H1 (cell line): ENCODE measurements around the gene PITPNB. TPM values are rescaled to one million over a fixed set of nuclear protein-coding genes. Genes with fewer than 3 reads are reported as not detected.

Experiments used
- CTCF ChIA-PET: fragments of 300-600 bp; sonication (Branson Sonifier 250); formaldehyde crosslinking; loops from one replicate; lab custom pipeline; 2021; ENCODE audit not compliant: partially characterized antibody; lab: Charles Lee
- POLR2A ChIA-PET: fragments of 300-600 bp; sonication (Branson Sonifier 250); formaldehyde crosslinking; loops from one replicate; lab custom pipeline; 2021; ENCODE audit warnings: inconsistent platforms; ENCODE audit not compliant: partially characterized antibody; lab: Charles Lee
- DNase-seq, 2 experiments: peaks; one replicate each; pipeline versions ENCODE4 v3.0.0 to v3.0.0-alpha.2; 2010 to 2022; ENCODE audit warnings: low spot score in 2 of 2, low read depth in 1 of 2, mixed read lengths in 1 of 2
- FAIRE-seq: peaks from 2 replicates; lab custom pipeline; 2011; peaks lifted over from hg19 to GRCh38; lab: Jason Lieb, UNC
- H2AFZ ChIP-seq: 2 replicates; pipeline ENCODE4 v1.8.1; 2012; ENCODE audit warnings: low read length, inconsistent platforms
- H2AK5ac ChIP-seq: 2 replicates; pipeline ENCODE4 v1.6.1; 2013; ENCODE audit warnings: low read depth, low read length
- H2BK120ac ChIP-seq: replicated peaks from 2 replicates; pipeline ENCODE3; 2013; ENCODE audit warnings: low read depth, low read length, inconsistent platforms
- H2BK12ac ChIP-seq: 2 replicates; pipeline ENCODE4 v1.6.1; 2013; ENCODE audit warnings: low read depth, low read length
- H2BK15ac ChIP-seq: 2 replicates; pipeline ENCODE4 v1.6.1; 2013; ENCODE audit warnings: low read length
- H2BK20ac ChIP-seq: 2 replicates; pipeline ENCODE4 v1.6.1; 2013; ENCODE audit warnings: low read length
- H2BK5ac ChIP-seq: 2 replicates; pipeline ENCODE4 v1.6.1; 2013; ENCODE audit warnings: low read depth, low read length
- H3K14ac ChIP-seq: 2 replicates; pipeline ENCODE4 v1.6.1; 2013; ENCODE audit warnings: inconsistent platforms; ENCODE audit not compliant: insufficient read length
- H3K18ac ChIP-seq: 2 replicates; pipeline ENCODE4 v1.6.1; 2013; ENCODE audit warnings: low read length; ENCODE audit errors: extremely low read depth
- H3K23ac ChIP-seq: 2 replicates; pipeline ENCODE4 v1.6.1; 2013; ENCODE audit warnings: inconsistent platforms; ENCODE audit not compliant: insufficient read length
- H3K23me2 ChIP-seq: 2 replicates; pipeline ENCODE4 v1.6.1; 2013; ENCODE audit warnings: low read depth, low read length
- H3K27ac ChIP-seq: 2 replicates; pipeline ENCODE4 v1.6.1; 2011; ENCODE audit warnings: low read depth, low read length, inconsistent platforms
- H3K27me3 ChIP-seq, 4 experiments: replicated peaks in 1 of 4; 1 replicate in 1 of 4; 2 replicates in 3 of 4; pipeline versions ENCODE4 v1.6.1 to v1.8.1; 2011 to 2013; ENCODE audit warnings: low read length in 3 of 4, mild to moderate bottlenecking in 3 of 4, inconsistent platforms in 2 of 4, mixed read lengths in 2 of 4, moderate library complexity in 1 of 4; ENCODE audit not compliant: control insufficient read depth in 3 of 4, insufficient read depth in 3 of 4; ENCODE audit errors: extremely low read depth in 1 of 4
- H3K36me3 ChIP-seq, 4 experiments: 2 replicates each; pipeline versions ENCODE4 v1.6.1 to v1.8.1; 2011 to 2013; ENCODE audit warnings: mild to moderate bottlenecking in 4 of 4, low read length in 3 of 4, moderate library complexity in 2 of 4, control low read depth in 1 of 4, inconsistent platforms in 1 of 4; ENCODE audit not compliant: insufficient read depth in 4 of 4, control insufficient read depth in 2 of 4
- H3K4ac ChIP-seq: replicated peaks from 2 replicates; pipeline ENCODE3; 2013; ENCODE audit warnings: low read length, low read depth, mixed read lengths, inconsistent platforms; ENCODE audit not compliant: insufficient read length
- H3K4me1 ChIP-seq, 4 experiments: replicated peaks in 1 of 4; 1 replicate in 1 of 4; 2 replicates in 3 of 4; pipeline versions ENCODE4 v1.6.1 to v1.8.1; 2011 to 2013; ENCODE audit warnings: low read length in 3 of 4, inconsistent platforms in 2 of 4, mixed read lengths in 1 of 4; ENCODE audit not compliant: insufficient read depth in 4 of 4, control insufficient read depth in 3 of 4
- H3K4me2 ChIP-seq, 2 experiments: 2 replicates each; pipeline versions ENCODE4 v1.6.1 to v1.8.1; 2011 to 2013; ENCODE audit warnings: low read depth in 2 of 2, low read length in 2 of 2, control low read depth in 1 of 2, inconsistent platforms in 1 of 2, mild to moderate bottlenecking in 1 of 2; ENCODE audit not compliant: insufficient read depth in 1 of 2
- H3K4me3 ChIP-seq, 4 experiments: fragments of 200-600, 300-600 bp in 1 of 4; sonication (generic), shearing (Covaris generic), sonication (Bioruptor Twin) in 1 of 4; 2 replicates each; pipeline versions ENCODE4 v1.5.1 to v1.8.1; 2011 to 2016; ENCODE audit warnings: low read length in 4 of 4, low read depth in 3 of 4, control low read depth in 2 of 4, inconsistent platforms in 2 of 4, mild to moderate bottlenecking in 2 of 4, mixed read lengths in 1 of 4, moderate library complexity in 1 of 4; ENCODE audit not compliant: insufficient read depth in 2 of 4; ENCODE audit errors: extremely low read depth in 1 of 4
- H3K56ac ChIP-seq: replicated peaks from 2 replicates; pipeline ENCODE3; 2013; ENCODE audit warnings: low read depth, mild to moderate bottlenecking, mixed read lengths, low read length, inconsistent platforms; ENCODE audit not compliant: insufficient read length
- H3K79me1 ChIP-seq: 2 replicates; pipeline ENCODE4 v1.6.1; 2013; ENCODE audit warnings: low read depth, low read length, control low read depth
- H3K79me2 ChIP-seq, 2 experiments: 2 replicates each; pipeline versions ENCODE4 v1.6.1 to v1.8.1; 2012 to 2013; ENCODE audit warnings: low read length in 2 of 2, mild to moderate bottlenecking in 2 of 2, inconsistent platforms in 1 of 2; ENCODE audit not compliant: insufficient read depth in 2 of 2, control insufficient read depth in 1 of 2
- H3K9ac ChIP-seq, 4 experiments: replicated peaks in 1 of 4; 1 replicate in 1 of 4; 2 replicates in 3 of 4; pipeline versions ENCODE4 v1.6.1 to v1.8.1; 2011 to 2013; ENCODE audit warnings: low read depth in 3 of 4, low read length in 3 of 4, control low read depth in 2 of 4, mild to moderate bottlenecking in 2 of 4, moderate library complexity in 2 of 4, inconsistent platforms in 1 of 4; ENCODE audit errors: extremely low read depth in 1 of 4
- H3K9me3 ChIP-seq, 2 experiments: 2 replicates each; pipeline versions ENCODE4 v1.6.1 to v1.8.1; 2012 to 2013; ENCODE audit warnings: mild to moderate bottlenecking in 2 of 2, moderate library complexity in 2 of 2, control low read depth in 1 of 2, inconsistent platforms in 1 of 2, low read depth in 1 of 2, low read length in 1 of 2, mixed read lengths in 1 of 2; ENCODE audit not compliant: insufficient read depth in 2 of 2
- H4K20me1 ChIP-seq, 2 experiments: replicated peaks in 1 of 2; 2 replicates each; pipeline versions ENCODE3 to v1.8.1; 2011 to 2013; ENCODE audit warnings: inconsistent platforms in 2 of 2, low read length in 2 of 2, mild to moderate bottlenecking in 1 of 2; ENCODE audit not compliant: insufficient read depth in 2 of 2, control insufficient read depth in 1 of 2
- H4K5ac ChIP-seq: 2 replicates; pipeline ENCODE4 v1.6.1; 2013; ENCODE audit warnings: low read length, low read depth, mixed read lengths, inconsistent platforms; ENCODE audit not compliant: insufficient read length
- H4K8ac ChIP-seq: 2 replicates; pipeline ENCODE4 v1.8.0; 2013; ENCODE audit warnings: mild to moderate bottlenecking, moderate library complexity, low read length, inconsistent platforms; ENCODE audit not compliant: insufficient read depth; ENCODE audit errors: extremely low read depth
- H4K91ac ChIP-seq: replicated peaks from 2 replicates; pipeline ENCODE3; 2013; ENCODE audit warnings: low read length, mixed read lengths, inconsistent platforms; ENCODE audit not compliant: insufficient read length
- CREB1 ChIP-seq: IDR thresholded peaks from 2 replicates; pipeline ENCODE4 v1.6.1; 2012; ENCODE audit warnings: inconsistent platforms
- E2F6 ChIP-seq: IDR thresholded peaks from 2 replicates; pipeline ENCODE4 v1.6.1; 2012; ENCODE audit warnings: inconsistent platforms
- FOSL1 ChIP-seq: IDR thresholded peaks from 2 replicates; pipeline ENCODE4 v1.6.1; 2011; ENCODE audit warnings: mild to moderate bottlenecking, low read depth, low read length, moderate library complexity; ENCODE audit not compliant: insufficient read depth
- HDAC6 ChIP-seq: IDR thresholded peaks from one replicate; pipeline ENCODE4 v1.7.1; 2012; ENCODE audit warnings: low read depth, mild to moderate bottlenecking, inconsistent platforms, low read length, moderate library complexity
- JUND ChIP-seq: IDR thresholded peaks from 2 replicates; pipeline ENCODE4 v1.6.1; 2011; ENCODE audit warnings: mild to moderate bottlenecking, improper control_type of control experiment, low read length
- KDM5A ChIP-seq: fragments of 200-600 bp; IDR thresholded peaks from 2 replicates; pipeline ENCODE4 v1.7.1; 2012; ENCODE audit warnings: mild to moderate bottlenecking, low read length, inconsistent platforms, mixed read lengths
- MAX ChIP-seq: IDR thresholded peaks from 2 replicates; pipeline ENCODE4 v1.6.1; 2012; ENCODE audit warnings: inconsistent platforms
- POU5F1 ChIP-seq: IDR thresholded peaks from 2 replicates; pipeline ENCODE4 v1.6.1; 2011; ENCODE audit warnings: low read depth, mild to moderate bottlenecking, low read length, moderate library complexity
- RAD21 ChIP-seq, 2 experiments: IDR thresholded peaks in 1 of 2; conservative IDR thresholded peaks in 1 of 2; 2 replicates each; pipeline ENCODE4 v1.6.1; 2011; ENCODE audit warnings: low read depth in 2 of 2, low read length in 2 of 2, improper control_type of control experiment in 1 of 2, inconsistent platforms in 1 of 2, mild to moderate bottlenecking in 1 of 2, moderate library complexity in 1 of 2
- TAF1 ChIP-seq: IDR thresholded peaks from 2 replicates; pipeline ENCODE4 v1.6.1; 2011; ENCODE audit warnings: mild to moderate bottlenecking, low read depth, low read length
- TAF7 ChIP-seq: optimal IDR thresholded peaks from 2 replicates; pipeline ENCODE3; 2011; ENCODE audit warnings: low read depth, mild to moderate bottlenecking, inconsistent platforms, low read length, moderate library complexity, borderline replicate concordance
- TEAD4 ChIP-seq: IDR thresholded peaks from 2 replicates; pipeline ENCODE4 v1.6.1; 2012; ENCODE audit warnings: low read depth, low read length, inconsistent platforms, mixed read lengths
- YY1 ChIP-seq: IDR thresholded peaks from 2 replicates; pipeline ENCODE4 v1.6.1; 2011; ENCODE audit warnings: low read depth, mild to moderate bottlenecking, low read length
- ZNF274 ChIP-seq: IDR thresholded peaks from 2 replicates; pipeline ENCODE4 v1.7.0; 2012; ENCODE audit warnings: low read length, borderline replicate concordance; ENCODE audit errors: extremely low read depth
- WGBS, 2 experiments: shearing (Covaris generic) in 1 of 2; methylation state at CpG; one replicate each; pipeline versions ENCODE4 v1.1.6 to v1.1.7; 2013 to 2015; ENCODE audit warnings: low lambda C conversion rate in 2 of 2, mixed read lengths in 2 of 2, inconsistent platforms in 1 of 2, low coverage in 1 of 2, missing lambda C conversion rate in 1 of 2; ENCODE audit not compliant: insufficient replicate concordance in 2 of 2, insufficient coverage in 1 of 2, insufficient read length in 1 of 2; ENCODE audit errors: extremely low coverage in 1 of 2, missing lambda C conversion rate in 1 of 2; 5-methylcytosine and 5-hydroxymethylcytosine counted together
- polyA plus RNA-seq, 7 experiments: library from polyadenylated mRNA; depleted of rRNA in 3 of 7; stranded (reverse) in 5 of 7; unstranded in 2 of 7; fragments of >200 nt in 5 of 7; fragments of 200-250 nt in 2 of 7; gene quantifications; 1 replicate in 5 of 7; 2 replicates in 1 of 7; 4 replicates in 1 of 7; pipeline versions ENCODE4 v1.2.1 to v1.2.3, GENCODE V29; 2011 to 2013; ENCODE audit warnings: missing spikeins in 2 of 7, mixed read lengths in 2 of 7
- total RNA-seq: library from RNA; stranded (reverse); fragmentation: NEBNext Ultra II Directional; extraction: Animal tissue kit (Norgen Biotek cat#: 25700); gene quantifications from 2 replicates; pipeline ENCODE4 v1.2.1, GENCODE V29; 2021

The PITPNB gene
- total and polyA plus RNA-seq, 2 of the 8 experiments (the other 6 are each of a cell fraction or from before 2014, with no cell fraction given): 24.6 to 89.3 TPM

GRCh38 chr22:27876684-27877083 is 42.4 kb downstream of the PITPNB start:
- Histone ChIP-seq H4K5ac (no peak overlapping the region), H3K4me1 (peaks cover 0 to 8% (median 0%) of the 10 kb centered on the region in 4 experiments; a peak in 3 of 7 replicates), H2BK5ac (no peak overlapping the region), H3K79me1 (peaks cover 5% of the 10 kb centered on the region), H3K14ac (no peak overlapping the region), H3K79me2 (peaks cover 0 to 18% of the 10 kb centered on the region in 2 experiments; a peak in 2 of 4 replicates), H3K27ac (no peak overlapping the region), H3K18ac (no peak overlapping the region), H3K36me3 (peaks cover 4 to 16% (median 7%) of the 10 kb centered on the region in 4 experiments; a peak in 7 of 8 replicates), H3K9ac (no peak overlapping the region), H3K23ac (no peak overlapping the region), H2BK20ac (no peak overlapping the region), H3K4me2 (no peak overlapping the region), H3K4me3 (no peak overlapping the region), H4K20me1 (peaks cover 9 to 14% of the 10 kb centered on the region in 2 experiments), H3K27me3 (no peaks in the 10 kb centered on the region), H4K91ac (no peak overlapping the region), H3K23me2 (no peaks in the 10 kb centered on the region), H2BK15ac (no peak overlapping the region), H2BK120ac (no peak overlapping the region), H3K9me3 (no peaks in the 10 kb centered on the region), H4K8ac (no peak overlapping the region), H2AFZ (no peak overlapping the region), H3K56ac (no peak overlapping the region), H2BK12ac (no peak overlapping the region), H2AK5ac (no peak overlapping the region), H3K4ac (no peak overlapping the region)
- ChIA-PET CTCF (no interaction called here), POLR2A (no interaction called here)
- no peak for DNase-seq
- WGBS, 2 experiments: 90% methylated on average over 1 of the region's 1 CpG; no CpG with 5 or more reads in 1 of the 2 experiments
- FAIRE-seq: no peak
- TF ChIP-seq MAX: no peak
- TF ChIP-seq YY1: no peak
- TF ChIP-seq KDM5A: no peak
- TF ChIP-seq JUND: no peak
- no peak for TF ChIP-seq ZNF274
- no peak for TF ChIP-seq HDAC6
- TF ChIP-seq FOSL1: no peak
- TF ChIP-seq CREB1: no peak
- no peak for TF ChIP-seq TAF7
- no peak for TF ChIP-seq E2F6
- TF ChIP-seq RAD21 (IDR thresholded peaks at IDR 0.05 in 1 of 2, conservative IDR thresholded peaks at IDR 0.05 in 1 of 2; ENCODE audit: low read depth in 2 of 2, low read length in 2 of 2): no peak
- TF ChIP-seq POU5F1: no peak
- TF ChIP-seq TAF1: no peak
- TF ChIP-seq TEAD4: no peak
